ENCODE measurements around the gene OR51M1.

The OR51M1 gene

GRCh38 chr11:5394091-5394490 is 10.5 kb downstream of the OR51M1 start:
- no peak for DNase-seq

DNA sequence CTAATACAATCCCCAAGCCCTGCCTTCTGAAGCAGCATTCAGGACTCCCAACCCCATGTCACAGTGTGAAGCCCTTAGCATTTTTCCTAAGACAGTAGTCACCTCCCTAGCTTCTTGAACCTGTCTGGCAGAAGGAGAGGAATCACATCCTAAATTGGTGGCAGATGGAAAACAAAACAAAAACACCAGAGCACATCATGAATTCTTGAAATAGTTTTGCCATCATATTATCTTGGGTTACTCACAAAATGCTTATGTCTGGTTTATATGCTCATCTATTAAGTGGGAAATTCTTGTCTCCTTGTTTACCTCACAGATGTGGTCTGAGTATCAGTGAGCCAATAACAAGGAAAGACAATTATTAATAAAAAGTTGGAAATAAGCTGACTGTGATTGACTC is 15.3 kb downstream of the OR51M1 start:
- no peak for DNase-seq

DNA sequence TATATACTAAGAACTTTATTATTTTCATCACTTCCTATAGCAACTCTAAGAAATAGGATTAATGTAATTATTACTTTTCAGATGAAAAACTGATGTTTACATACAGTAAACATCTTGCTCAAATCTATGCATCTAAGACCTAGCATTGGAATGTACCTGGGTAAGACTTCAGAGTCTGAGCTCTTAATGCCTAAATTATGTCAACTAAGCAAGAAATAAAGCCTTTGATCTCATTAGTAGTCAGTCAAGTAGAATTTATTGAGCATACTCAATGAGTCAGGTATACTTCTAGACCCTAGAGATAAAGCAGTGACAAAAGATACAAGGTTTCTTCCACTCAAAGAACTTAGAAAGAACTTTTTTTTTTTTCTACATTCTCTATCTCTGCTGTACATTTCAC is 21.6 kb downstream of the OR51M1 start:
- DNase-seq: no peak

- no peak for DNase-seq
These were observed 37.4 kb downstream of the OR51M1 start for GRCh38 chr11:5420993-5421392.

DNA sequence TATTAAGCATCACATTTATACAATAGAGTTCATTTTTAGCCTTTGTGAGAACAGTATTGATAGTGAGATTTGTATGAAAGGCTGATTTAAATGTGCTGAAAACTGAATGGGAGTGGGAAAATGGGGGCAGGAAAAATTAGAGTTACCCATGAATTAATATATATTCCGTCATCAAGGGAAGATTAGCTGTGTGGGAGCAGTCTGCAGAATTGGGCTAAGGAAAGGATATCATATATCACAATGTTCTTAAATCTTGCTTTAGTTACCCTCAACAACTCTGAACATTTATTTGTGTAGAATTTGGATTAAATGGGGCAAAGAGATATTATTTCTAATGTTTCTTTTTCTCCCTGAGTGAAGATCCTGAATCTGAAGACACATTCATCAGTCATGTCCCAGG is 38.2 kb downstream of the OR51M1 start, which contains the start of gene OR51Q1:
TSS of gene OR51Q1 (plus strand) at position 301 of the 400 bp plus-strand sequence. CDS start at position 391, 90 bp downstream.
- DNase-seq: no peak

GRCh38 chr11:5423131-5423530 is 39.5 kb downstream of the OR51M1 start:
- DNase-seq: no peak

GRCh38 chr11:5441414-5441813 is 57.8 kb downstream of the OR51M1 start, which contains the start of gene OR51I1:
TSS of gene OR51I1 (minus strand) at chr11:5441514. CDS start at chr11:5441514, 0 bp downstream.
- DNase-seq: no peak
